Nephron (organoid): ENCODE results near the gene NABP2.
A peak's percentile ranks its signal among the peaks of the same experiment; 100 is the strongest.

ENCODE experiments used
- H3K27ac Mint-ChIP-seq, 3 experiments: 2 replicates each; pipeline ENCODE4 v1.8.0; 2020; ENCODE audit warnings: mixed read lengths in 3 of 3, mild to moderate bottlenecking in 2 of 3, moderate library complexity in 1 of 3
- H3K27me3 Mint-ChIP-seq: 2 replicates; pipeline ENCODE4 v1.8.0; 2021; ENCODE audit warnings: low read depth, mild to moderate bottlenecking, moderate library complexity, mixed read lengths
- H3K36me3 Mint-ChIP-seq: 2 replicates; pipeline ENCODE4 v1.8.0; 2020; ENCODE audit warnings: low read depth, mixed read lengths
- H3K4me1 Mint-ChIP-seq: 2 replicates; pipeline ENCODE4 v1.8.0; 2020; ENCODE audit warnings: mixed read lengths
- H3K4me3 Mint-ChIP-seq, 3 experiments: 2 replicates each; pipeline ENCODE4 v1.8.0; 2020; ENCODE audit warnings: mild to moderate bottlenecking in 3 of 3, mixed read lengths in 3 of 3, moderate library complexity in 2 of 3
- H3K9me3 Mint-ChIP-seq: 2 replicates; pipeline ENCODE4 v1.8.0; 2020; ENCODE audit warnings: mixed read lengths
- CTCF ChIP-seq, 3 experiments: fragments of 200-600 bp; sonication (generic); IDR thresholded peaks; one replicate each; pipeline ENCODE4 v1.5.0; 2021; ENCODE audit warnings: antibody characterized with exemption in 3 of 3; ENCODE audit not compliant: unreplicated experiment in 3 of 3

Gene NABP2

DNA sequence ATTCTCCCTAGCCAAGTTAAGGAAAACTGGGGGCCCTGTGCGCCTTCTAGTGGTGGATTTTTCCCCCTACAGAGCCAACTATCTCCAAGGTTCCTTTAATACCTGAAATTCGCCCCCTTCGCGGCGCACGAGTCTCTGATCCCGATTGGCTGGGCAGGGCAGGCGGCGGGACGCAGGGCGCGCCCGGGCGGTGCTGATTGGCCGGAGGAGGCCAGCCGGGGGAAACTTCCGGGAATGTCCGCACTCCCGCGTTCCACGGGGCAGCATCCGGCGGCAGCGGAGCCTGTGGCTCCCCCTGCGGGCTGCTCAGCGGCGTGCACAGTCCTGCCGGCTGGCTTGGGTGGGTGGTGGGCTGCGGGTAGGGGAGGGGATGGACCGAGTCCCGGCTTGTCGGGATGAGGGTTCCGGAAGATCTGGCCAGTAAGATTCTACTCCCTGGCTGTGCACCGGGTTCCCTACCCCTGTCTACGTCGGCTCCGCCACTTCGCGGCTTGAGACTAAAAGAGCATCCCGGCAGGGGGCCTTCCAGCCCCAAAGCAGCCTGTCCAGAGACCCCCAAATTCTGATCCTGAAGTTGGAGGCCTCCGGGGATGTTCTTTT, at the start of gene NABP2:
Gene NABP2, plus strand, starts transcription at position 241 of the 600 bp plus-strand sequence. CDS start 515 bp downstream, outside the sequence.
- Mint-ChIP-seq H3K27me3 (no peaks in the 10 kb centered on the region), H3K9me3 (no peaks in the 10 kb centered on the region), H3K4me3 (peak within 1 kb of the TSS; percentile 83 to 98 (median 86)), H3K4me1 (peaks cover 39% of the 10 kb centered on the region), H3K27ac (peak within 1 kb of the TSS; percentile 100), H3K36me3 (peaks cover 7% of the 10 kb centered on the region)
- TF ChIP-seq CTCF (IDR thresholded peaks at IDR 0.05; ENCODE audit: unreplicated experiment in 3 of 3) = peak; percentile 90 to 97 (median 96)

- H3K9me3 Mint-ChIP-seq = no peaks in the 10 kb centered on the region
- no peaks in the 10 kb centered on the region for H3K27me3 Mint-ChIP-seq
- no peak overlapping the region for H3K4me3 Mint-ChIP-seq
Measured at GRCh38 chr12:56178347-56178746, 45.8 kb upstream of the NABP2 start.

GRCh38 chr12:56186957-56187356, 37.2 kb upstream of the NABP2 start:
- Mint-ChIP-seq H3K27ac (no peak overlapping the region), H3K9me3 (no peaks in the 10 kb centered on the region), H3K27me3 (no peaks in the 10 kb centered on the region)

More at GRCh38 chr12:56178347-56178746, 45.8 kb upstream of the NABP2 start:
- no peak for TF ChIP-seq CTCF (IDR thresholded peaks at IDR 0.05; ENCODE audit: unreplicated experiment in 3 of 3)
- Mint-ChIP-seq H3K36me3 (peaks cover 81% of the 10 kb centered on the region), H3K27ac (no peak overlapping the region), H3K4me1 (no peaks in the 10 kb centered on the region)

GRCh38 chr12:56188131-56188777, 35.9 kb upstream of the NABP2 start:
- H3K27me3 Mint-ChIP-seq = no peaks in the 10 kb centered on the region
- H3K4me1 Mint-ChIP-seq = peaks cover 20% of the 10 kb centered on the region

More at GRCh38 chr12:56186957-56187356, 37.2 kb upstream of the NABP2 start:
- no peak for TF ChIP-seq CTCF (IDR thresholded peaks at IDR 0.05; ENCODE audit: unreplicated experiment in 3 of 3)
- H3K4me3 Mint-ChIP-seq = peak overlapping the region; percentile 91 to 96 (median 96)
- H3K36me3 Mint-ChIP-seq = peaks cover 36% of the 10 kb centered on the region
- H3K4me1 Mint-ChIP-seq = peaks cover 13% of the 10 kb centered on the region

GRCh38 chr12:56188778-56189098, 35.4 kb upstream of the NABP2 start:
- H3K9me3 Mint-ChIP-seq = no peaks in the 10 kb centered on the region
- H3K4me3 Mint-ChIP-seq = peak overlapping the region; percentile 91 to 96 (median 96)
- no peaks in the 10 kb centered on the region for H3K27me3 Mint-ChIP-seq
- H3K36me3 Mint-ChIP-seq = peaks cover 26% of the 10 kb centered on the region
- peak overlapping the region; percentile 93 to 98 (median 95) for H3K27ac Mint-ChIP-seq
- TF ChIP-seq CTCF (IDR thresholded peaks at IDR 0.05; ENCODE audit: unreplicated experiment in 3 of 3) = no peak
- peaks cover 20% of the 10 kb centered on the region for H3K4me1 Mint-ChIP-seq

More at GRCh38 chr12:56188131-56188777, 35.9 kb upstream of the NABP2 start:
- no peak for TF ChIP-seq CTCF (IDR thresholded peaks at IDR 0.05; ENCODE audit: unreplicated experiment in 3 of 3)
- H3K27ac Mint-ChIP-seq = peak overlapping the region; percentile 93 to 98 (median 95)
- H3K4me3 Mint-ChIP-seq = peak overlapping the region; percentile 91 to 96 (median 96)
- H3K9me3 Mint-ChIP-seq = no peaks in the 10 kb centered on the region
- peaks cover 30% of the 10 kb centered on the region for H3K36me3 Mint-ChIP-seq
